ENCODE measurements around the gene OPRM1. TPM values are rescaled to one million over a fixed set of nuclear protein-coding genes. Genes with fewer than 3 reads are reported as not detected.

OPRM1 gene
- total RNA-seq, 4 donors from 2014 or later, result 0.40 to 1.2 (median 0.88) TPM

GRCh38 chr6:154292066-154292465, 253.0 kb downstream of the OPRM1 start:
- no peak for DNase-seq (ENCODE audit: extremely low spot score)
- H3K4me1 ChIP-seq, result no peaks in the 10 kb centered on the region
- H3K27me3 ChIP-seq, result no peaks in the 10 kb centered on the region
- 74% methylated on average over 3 of the region's 3 CpGs for WGBS
- no peaks in the 10 kb centered on the region for H3K36me3 ChIP-seq
- TF ChIP-seq EP300 (IDR thresholded peaks at IDR 0.05), result no peak
- no peak for TF ChIP-seq POLR2A (IDR thresholded peaks at IDR 0.05; ENCODE audit: low read depth)
- TF ChIP-seq POLR2AphosphoS5 (IDR thresholded peaks at IDR 0.05), result no peak
- no peak for TF ChIP-seq CTCF (IDR thresholded peaks at IDR 0.05)
- intact Hi-C loops (cut with DNase I), result no loop called here
- H3K9me3 ChIP-seq, result peaks cover 0 to 5% (median 0%) of the 10 kb centered on the region in 4 donors
- H3K27ac ChIP-seq (replicated peaks in 1 of 4), result no peak overlapping the region
- H3K4me3 ChIP-seq, result no peak overlapping the region

- TF ChIP-seq POLR2AphosphoS5 (IDR thresholded peaks at IDR 0.05) (no peak), POLR2A (IDR thresholded peaks at IDR 0.05; ENCODE audit: low read depth) (no peak), CTCF (IDR thresholded peaks at IDR 0.05) (no peak)
- Histone ChIP-seq H3K4me3 (no peak overlapping the region), H3K4me1 (peaks cover 5 to 8% (median 7%) of the 10 kb centered on the region in 4 donors), H3K27ac (replicated peaks in 1 of 4) (no peak overlapping the region), H3K36me3 (no peaks in the 10 kb centered on the region), H3K9me3 (peaks cover 0 to 5% (median 0%) of the 10 kb centered on the region in 4 donors), H3K27me3 (no peaks in the 10 kb centered on the region)
- intact Hi-C loops (cut with DNase I), result no loop called here
- WGBS, result 74% methylated on average over 4 of the region's 4 CpGs
- no peak for DNase-seq (ENCODE audit: extremely low spot score)
These were observed 253.9 kb downstream of the OPRM1 start for GRCh38 chr6:154292855-154293519.

- Histone ChIP-seq H3K4me3 (no peak overlapping the region), H3K36me3 (no peaks in the 10 kb centered on the region), H3K9me3 (no peaks in the 10 kb centered on the region), H3K4me1 (peaks cover 5 to 14% (median 9%) of the 10 kb centered on the region in 4 donors), H3K27ac (replicated peaks in 1 of 4) (no peak overlapping the region), H3K27me3 (no peaks in the 10 kb centered on the region)
- WGBS, result 80% methylated on average over 4 of the region's 4 CpGs
- DNase-seq (ENCODE audit: extremely low spot score), result no peak
- no peak for TF ChIP-seq POLR2AphosphoS5 (IDR thresholded peaks at IDR 0.05)
- TF ChIP-seq POLR2A (IDR thresholded peaks at IDR 0.05; ENCODE audit: low read depth), result no peak
- TF ChIP-seq CTCF (IDR thresholded peaks at IDR 0.05), result no peak
- no peak for TF ChIP-seq EP300 (IDR thresholded peaks at IDR 0.05)
- intact Hi-C loops (cut with DNase I), result no loop called here
These were observed 256.7 kb downstream of the OPRM1 start for GRCh38 chr6:154295733-154296132.

All from esophagus muscularis mucosa (tissue), 4 donors.